Activated CD4-positive, alpha-beta T cell treated with anti-CD3 and anti-CD28 coated beads, Interleukin-2, amount 50 U/mL, for 24 hours (primary cell): ENCODE results near the gene INTS15.

Source experiments
- DNase-seq, 2 donors: peaks; one replicate each; pipeline ENCODE4 v3.0.0-alpha.2; 2020; ENCODE audit warnings: low read depth in 1 of 2, low spot score in 1 of 2

INTS15 gene

DNA sequence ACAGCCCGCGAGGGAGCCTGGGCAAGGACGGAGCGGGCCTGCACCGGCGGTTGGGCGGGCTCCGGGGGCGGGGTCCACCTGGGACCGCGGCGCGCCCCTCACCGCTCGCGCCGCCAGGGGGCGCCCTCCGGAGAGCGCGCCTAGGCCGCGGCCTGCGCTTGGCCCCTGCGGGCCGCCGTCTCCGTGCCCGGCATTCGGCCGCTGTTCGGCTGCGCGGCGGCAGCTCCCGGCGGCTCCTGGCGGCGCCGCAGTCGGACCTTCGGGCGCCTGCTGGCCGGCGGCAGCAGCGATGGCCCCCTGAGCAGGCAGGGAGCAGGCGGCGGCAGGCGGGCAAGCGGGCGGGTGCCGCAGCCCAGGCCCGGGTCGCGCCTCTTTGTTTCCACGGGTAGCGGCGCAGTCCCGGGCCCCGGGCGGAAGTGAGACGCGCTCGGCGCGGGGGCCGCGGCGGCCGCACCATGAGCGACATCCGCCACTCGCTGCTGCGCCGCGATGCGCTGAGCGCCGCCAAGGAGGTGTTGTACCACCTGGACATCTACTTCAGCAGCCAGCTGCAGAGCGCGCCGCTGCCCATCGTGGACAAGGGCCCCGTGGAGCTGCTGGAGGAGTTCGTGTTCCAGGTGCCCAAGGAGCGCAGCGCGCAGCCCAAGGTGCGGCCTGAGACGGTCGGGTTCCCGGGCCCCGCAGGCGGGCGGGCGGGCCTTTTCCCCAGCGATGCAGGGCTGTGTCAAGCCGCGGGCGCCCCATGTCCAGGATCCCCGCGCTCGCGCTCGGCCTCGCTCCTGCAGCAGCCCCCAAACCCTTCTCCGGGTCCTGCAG lies at the start of gene INTS15:
INTS15 (plus strand) TSS at position 193 of the 816 bp plus-strand sequence; CDS start at position 456, 263 bp downstream.
- peak; percentile 69 to 75 for DNase-seq

DNA sequence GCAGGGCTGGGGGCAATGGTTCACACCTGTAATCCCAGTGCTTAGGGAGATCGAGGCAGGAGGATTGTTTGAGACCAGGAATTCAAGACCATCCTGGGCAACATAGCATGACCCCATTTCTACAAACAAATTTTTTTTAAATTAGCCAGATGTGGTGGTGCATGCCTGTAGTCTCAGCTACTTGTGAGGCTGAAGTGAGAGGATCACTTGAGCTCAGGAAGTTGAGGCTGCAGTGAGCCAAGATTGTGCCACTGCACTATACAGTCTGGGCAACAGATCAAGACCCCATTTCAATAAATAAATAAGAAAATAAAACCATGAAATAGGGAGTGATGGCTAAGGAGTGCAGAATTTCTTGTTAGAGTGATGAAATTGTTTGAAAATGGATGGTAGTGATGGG lies 47.5 kb upstream of the INTS15 start:
- no peak for DNase-seq

DNA sequence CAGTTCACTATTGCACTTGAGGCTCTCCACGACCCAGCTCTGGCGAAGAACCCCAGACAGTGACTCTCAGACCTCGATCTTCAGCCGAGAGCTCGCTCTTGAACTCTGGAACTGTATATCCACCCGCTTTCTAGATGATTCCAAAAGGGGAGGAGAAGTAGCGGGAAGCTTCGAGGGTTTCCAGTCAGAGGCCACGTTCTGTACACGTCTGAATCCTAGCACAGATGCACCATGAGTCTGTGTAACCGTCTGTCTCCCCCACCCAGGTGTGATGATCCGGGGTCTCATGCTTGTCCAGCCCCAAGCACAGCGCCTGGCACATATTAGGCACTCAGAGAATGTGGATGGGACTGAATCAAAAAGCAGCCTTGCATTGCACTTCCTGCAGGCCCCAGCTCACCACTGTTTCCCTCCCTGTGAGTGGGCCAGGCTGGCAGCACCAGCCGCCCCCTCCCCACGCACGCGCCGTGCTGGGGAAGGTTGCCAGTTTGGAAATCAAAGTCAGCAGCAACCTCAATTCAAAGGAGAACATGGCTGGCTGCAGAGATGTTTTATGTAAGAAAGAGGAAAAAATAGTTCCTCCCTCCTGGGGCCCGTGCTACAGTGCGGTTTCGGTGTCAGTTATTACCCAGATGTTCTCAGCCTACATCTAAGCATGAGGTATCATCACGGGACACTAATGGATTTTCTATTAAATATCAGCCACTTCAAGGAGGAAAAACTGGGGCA lies 44.3 kb upstream of the INTS15 start:
- no peak for DNase-seq

DNA sequence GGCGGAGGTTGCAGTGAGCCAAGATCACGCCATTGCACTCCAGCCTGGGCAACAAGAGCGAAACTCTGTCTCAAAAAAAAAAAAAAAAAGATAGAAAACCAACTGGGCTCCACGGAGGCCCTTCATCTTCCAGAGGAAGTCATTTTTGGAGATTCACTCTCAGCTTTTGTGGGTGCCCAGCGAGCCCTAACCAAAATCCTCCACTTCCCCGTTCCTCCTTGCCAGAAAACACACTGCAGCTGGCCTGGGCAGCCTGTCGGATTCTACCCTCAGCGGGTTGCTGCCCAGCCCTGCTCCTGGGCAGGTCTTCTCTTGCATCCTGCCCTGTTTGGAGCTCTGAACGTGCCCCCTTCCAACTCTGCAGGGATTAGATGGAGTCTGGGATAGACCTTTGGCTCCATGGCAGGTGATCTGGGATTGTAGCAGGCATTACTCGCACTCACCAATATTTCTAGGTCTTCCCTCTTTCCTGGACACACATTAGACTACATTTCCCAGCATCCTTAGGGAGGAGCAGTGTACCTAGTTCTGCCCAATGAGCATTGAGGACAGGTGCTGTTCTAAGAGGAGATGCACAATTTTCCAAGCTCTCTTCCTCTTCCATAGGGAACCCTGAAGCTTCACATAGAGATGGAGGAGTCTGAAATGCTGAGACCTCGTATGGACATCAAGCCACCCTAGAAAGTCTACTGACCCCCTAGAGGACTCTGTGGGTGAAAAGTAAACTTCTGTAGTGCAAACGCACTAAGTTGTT lies 43.1 kb upstream of the INTS15 start:
- DNase-seq, result no peak

DNA sequence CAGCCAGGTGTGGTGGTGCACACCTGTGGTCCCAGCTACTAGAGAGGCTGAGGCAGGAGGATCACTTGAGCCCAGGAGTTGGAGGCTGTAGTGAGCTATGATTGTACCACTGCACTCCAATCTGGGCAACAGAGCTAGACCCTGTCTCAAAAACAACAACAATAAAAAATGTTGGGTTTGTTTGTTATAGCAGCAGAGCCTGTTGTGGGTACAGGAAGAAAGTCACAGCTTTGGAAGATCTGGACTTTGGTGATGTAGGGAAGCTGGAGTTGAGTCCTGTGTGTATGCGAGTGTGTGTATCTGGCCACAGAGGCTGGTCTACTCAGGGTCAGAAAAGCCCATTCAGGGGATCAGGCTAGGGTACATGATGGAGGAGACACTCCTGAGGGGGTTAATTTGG lies 42.4 kb upstream of the INTS15 start:
- no peak for DNase-seq

DNA sequence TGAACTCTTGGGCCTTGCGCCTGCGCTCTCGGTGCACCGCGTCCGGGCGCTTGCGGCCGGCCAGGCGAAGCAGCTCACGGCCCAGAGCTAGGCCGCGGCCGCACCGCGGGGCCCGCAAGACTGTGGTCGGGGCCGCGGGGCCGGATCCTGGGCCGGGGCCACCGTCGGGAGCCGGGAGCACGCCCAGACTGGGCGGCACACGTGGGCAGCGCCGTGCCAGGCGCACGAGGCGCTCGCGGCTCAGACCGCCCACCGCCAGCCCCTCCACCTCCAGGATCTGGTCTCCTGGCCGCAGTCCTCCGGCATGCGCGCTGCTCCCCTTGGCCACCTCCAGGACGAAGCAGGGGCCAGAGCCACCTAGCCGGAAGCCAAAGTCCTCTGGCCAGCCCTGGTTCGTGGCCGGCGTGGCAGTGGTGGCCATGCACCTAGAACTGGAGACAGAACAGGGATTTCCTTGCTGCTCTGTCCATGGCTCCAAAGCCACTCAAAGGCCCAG lies 38.8 kb upstream of the INTS15 start, which contains the start of gene GRID2IP:
GRID2IP (minus strand) TSS at position 446 of the 496 bp plus-strand sequence; CDS start at position 421, 25 bp downstream.
- no peak for DNase-seq

DNA sequence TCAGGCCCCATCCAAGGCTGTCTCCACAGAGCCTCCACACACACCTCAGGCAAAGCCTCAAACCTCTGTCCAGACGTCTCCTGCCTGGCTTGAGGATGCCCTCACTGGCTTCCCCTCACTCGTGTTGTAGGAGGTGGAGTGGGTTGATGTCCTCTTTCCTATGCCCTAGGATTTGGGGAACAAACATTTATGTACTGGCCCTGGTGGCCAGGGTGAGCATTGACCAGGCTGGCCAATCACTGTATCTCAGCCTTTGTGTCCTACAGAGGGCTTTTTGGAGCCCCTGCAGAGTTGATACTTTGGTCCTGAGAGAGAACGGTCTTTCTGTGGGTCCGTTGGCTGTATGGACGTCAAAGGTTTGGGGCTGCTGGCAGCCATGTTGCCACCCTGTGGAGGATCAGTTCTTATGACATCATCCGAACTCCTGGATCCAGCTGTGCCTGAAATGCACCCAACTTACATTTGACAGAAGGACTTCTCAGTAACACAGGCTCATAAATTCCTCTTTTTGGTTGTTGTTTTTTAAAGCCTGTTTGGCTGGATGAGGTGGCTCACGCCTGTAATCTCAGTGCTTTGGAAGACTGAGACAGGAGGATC lies 36.3 kb upstream of the INTS15 start:
- DNase-seq, result no peak

DNA sequence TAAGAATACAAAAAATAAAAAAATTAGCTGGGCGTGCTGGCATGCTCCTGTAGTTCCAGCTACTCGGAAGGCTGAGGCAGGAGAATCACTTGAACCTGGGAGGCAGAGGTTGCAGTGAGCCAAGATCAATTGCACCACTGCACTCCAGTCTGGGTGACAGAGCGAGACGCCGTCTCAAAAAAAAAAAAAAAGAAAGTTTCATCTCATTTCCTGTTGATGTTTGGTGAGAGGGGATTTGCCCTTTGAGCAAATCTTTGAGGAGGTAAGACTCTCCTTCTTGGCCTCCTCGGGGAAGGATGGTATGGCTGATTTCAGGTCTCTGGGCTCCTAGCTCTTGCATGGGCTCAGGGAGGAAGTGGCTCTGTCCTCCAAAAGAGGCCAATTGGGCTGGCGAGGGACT lies 35.0 kb upstream of the INTS15 start:
- no peak for DNase-seq

DNA sequence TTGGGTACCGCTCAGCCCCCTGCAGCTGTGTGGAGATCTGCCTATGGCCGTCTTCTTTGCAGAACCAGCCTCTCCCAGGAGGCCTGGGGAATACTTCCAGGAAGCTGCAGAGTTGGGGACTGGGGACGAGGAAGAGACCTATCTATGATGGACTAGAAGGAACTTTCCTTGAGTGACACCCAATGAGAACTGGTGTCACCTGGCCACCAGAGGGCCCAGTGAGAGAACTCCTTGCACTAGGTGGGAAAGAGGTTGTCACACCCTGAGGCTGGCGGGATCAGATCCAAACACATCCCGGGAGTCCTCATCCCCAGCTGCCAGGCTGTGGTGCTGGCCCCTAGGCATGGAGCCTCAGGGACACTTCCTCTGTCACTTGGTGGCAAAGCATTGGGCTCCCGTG lies 33.6 kb upstream of the INTS15 start:
- no peak for DNase-seq

DNA sequence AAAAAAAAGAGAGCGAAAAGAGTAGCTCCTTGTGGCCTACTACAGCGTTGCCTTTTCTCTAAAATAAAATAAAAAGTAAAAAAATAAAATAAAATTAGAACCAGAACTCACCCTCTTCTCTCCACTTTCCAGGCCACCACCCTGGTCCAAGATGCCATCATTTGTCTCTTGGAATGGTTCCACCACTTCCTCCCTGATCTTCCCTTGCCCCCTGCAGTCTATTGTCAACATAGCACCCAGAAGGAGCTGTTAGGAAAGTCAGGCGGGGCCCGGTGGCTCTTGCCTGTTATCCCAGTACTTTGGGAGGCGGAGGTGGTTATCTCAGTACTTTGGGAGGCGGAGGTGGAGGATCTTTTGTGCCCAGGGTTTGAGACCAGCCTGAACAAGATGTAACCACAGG lies 31.0 kb upstream of the INTS15 start:
- no peak for DNase-seq

DNA sequence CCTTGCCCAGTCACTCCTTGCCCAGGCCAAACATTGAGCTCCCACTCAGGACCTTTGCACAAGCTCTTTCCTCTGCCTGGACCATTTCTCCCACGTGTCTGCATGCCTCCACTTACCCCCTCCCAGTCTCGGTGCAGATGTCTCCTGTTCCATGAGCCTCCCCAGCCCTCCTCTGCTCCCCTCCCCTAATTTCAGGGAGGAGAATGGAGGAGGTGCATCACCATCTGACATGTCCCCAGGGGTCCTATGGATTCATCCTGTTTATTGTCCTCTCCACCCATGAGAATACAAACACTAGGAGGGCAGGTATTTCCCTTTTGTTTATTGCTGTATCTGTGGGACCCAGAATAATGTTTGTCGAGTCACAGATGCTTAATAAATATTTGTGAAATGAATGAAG lies 29.9 kb upstream of the INTS15 start:
- no peak for DNase-seq

DNA sequence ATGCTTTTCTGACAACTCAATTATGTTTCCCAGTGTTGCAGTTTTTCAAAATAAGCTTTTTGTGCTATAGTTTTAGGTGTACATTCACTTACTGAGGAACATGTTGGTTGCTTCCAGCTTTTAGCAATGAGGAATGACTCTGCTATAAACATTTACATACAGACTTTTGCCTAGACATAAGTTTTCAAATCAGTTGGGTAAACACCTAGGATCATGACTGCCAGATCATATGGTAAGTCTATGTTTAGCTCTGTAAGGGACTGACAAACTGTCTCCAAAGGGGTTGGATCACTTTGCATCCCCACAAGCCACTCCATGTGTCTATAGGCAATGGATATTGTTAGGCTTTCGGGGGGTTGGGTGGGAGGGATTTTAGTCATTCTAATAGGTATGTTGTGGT lies 27.7 kb upstream of the INTS15 start:
- DNase-seq, result no peak

DNA sequence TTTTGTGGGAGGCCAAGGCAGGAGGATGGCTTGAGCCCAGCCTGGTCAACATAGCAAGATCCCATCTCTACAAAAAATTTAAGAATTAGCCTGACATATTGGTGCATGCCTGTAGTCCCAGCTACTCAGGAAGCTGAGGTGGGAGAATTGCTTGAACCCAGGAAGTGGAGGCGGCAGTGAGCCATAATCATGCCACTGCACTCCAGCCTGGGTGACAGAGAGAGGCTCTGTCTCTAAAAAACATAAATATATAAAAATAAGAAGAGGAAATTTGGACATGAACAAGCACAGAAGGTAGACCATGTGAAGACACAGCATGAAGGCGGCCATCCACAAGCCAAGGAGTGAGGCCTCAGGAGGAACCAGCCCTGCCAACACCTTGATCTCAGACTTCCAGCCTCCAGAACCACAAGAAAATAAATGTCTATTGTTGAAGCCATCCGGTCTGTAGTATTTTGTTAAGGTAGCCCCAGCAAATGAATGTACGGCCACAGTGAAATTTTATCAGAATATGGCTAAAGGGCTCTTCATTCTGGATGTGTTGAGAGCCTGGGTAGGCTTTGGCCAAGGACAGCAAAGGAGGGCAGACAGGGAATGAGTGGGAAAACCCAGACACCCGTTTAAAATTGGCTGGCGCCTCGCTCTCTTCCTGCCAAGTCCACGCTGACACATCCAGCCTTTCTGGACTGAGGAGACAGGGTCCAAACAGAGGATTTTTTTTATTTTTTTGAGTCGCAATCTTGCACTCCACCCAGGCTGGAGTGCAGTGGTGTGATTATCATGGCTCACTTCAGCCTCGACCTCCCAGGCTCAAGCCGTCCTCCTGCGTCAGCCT lies 25.7 kb upstream of the INTS15 start:
- no peak for DNase-seq

DNA sequence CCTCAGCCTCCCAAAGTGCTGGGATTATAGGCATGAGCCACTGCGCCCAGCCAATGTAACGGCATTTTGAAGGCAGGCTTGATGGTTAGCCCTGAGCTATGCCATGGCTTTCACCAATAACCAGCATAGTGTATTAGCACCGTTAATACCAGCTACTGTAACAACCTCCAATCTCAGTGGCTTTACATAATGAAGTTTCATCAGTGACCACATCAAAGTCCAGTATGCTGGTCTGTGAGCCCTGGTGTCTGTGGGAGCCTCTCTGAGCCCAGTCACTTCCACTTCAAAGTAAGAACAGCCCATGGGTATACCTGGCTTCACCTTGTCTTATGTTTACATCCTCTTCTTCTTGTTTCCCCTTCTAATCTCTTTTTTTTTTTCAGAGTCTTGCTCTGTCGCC lies 24.2 kb upstream of the INTS15 start:
- no peak for DNase-seq

DNA sequence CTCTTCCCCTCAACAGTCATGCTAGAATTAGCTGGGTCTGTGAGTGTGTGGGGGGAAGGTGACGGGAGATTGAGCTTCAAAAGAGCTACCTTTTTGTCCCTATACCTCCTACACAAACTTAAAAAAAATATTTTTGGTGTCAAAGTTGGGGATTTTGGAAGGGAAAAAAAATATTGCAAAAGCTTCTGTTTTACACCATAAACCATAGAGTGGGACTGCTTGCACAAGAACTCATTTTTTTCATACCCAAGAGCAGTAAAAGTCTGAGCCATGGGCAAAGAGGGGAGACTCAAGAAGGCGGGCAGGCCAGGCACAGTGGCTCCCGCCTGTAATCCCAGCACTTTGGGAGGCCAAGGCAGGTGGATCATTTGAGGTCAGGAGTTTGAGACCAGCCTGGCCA lies 21.9 kb upstream of the INTS15 start:
- DNase-seq, result no peak

DNA sequence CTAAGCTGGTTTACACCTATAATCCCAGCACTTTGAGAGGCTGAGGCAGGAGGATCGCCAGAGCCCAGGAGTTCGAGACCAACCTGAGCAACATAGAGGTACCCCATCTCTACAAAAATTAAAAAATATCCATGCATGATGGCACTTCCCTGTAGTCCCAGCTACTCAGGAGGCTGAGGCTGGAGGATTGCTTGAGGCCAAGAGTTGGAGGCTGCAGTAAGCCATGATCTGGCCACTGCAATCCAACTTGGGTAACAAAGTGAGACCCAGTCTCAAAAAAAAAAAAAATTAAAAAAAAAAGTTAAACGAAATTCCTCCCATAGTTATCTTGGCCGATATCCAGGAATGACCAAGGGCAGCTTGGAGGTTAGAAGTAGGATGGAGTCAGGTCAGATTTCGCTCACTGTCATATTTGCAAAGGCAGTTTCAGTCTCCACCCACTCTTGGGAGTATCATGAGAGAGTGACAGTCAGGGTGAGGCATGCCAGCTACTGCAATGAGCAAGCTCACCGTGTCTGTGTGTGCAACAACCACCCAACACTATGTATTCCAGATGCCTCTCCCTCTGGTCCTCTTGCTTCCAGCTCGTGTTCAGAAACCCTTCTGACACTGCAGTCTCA lies 18.6 kb upstream of the INTS15 start:
- no peak for DNase-seq

DNA sequence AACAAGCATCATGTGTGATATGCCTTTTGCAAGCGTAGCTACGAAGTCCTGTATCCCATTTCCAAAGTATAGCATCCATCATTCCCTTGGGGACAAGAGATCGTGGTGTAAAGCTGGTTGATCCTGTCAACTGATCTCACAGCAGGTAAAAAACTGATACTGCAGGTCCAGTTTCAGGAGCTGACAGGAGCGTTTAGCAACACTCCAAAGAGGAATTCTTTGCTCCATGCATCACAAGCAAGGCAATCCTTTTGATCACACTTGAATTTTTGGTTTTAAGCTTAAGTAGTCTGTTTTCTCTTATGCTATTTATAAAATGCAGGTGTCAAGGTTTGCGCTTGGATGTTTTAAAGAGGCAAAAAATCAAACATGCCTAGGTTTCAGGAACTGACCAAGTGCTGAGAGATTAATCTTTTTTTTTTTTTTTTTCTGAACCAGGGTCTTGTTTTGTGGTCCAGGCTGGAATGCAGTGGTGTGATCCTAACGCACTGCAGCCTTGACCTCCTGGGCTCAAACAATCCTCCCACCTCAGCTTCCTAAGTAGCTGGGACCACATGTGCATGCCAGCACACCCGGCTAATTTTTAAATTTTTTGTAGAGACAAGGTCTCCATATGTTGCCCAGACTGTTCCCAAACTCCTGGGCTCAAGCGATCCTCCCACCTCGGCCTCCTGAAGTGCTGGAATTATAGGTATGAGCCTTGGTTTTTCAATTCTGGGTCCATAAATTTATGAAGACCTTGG lies 14.4 kb upstream of the INTS15 start:
- DNase-seq, result no peak

DNA sequence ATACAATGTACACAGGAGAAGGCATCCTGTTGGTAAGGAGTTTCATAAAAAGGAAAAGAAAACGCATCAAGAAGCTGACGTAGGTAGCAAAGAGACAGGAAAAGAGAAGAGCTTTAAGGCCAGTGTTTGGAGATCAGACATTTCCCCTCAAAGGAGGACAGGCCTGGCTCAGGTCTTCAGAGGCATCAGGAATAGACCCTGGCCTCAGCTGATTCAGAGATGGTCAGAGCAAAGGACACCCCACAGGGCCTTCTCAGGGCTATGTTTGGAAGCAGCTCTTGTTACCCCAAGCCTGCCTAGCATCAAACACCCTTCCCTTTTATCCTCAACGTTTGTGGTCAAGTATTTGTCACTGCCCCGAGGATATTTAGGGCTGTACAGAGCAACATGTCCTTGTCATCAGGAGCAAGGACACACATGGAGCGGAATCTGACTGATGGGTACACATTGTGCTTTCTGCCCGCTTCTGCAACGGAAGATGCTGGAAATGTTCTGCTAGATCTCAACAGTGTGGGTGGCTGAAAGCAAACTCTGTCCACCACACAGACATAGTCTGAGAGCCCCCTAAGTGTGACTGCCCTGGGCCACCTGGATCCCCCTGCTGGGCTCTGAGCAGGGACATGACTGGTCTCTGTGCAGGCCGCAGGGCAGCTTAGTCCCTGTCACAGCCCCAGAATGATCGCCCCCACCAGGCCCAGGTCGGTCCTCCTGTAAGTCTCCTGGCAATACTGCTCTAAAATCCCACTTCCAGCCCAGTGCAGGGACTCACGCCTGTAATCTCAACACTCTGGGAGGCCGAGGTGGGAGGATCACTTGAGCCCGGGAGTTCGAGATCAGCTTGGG lies 13.6 kb upstream of the INTS15 start:
- no peak for DNase-seq
